K562 (cell line): ENCODE data around the gene MPRIP. TPM values are rescaled to one million over a fixed set of nuclear protein-coding genes. Genes with fewer than 3 reads are reported as not detected.

Experiments
- ATAC-seq: fragments of 200-7000 bp; cut with Tn5 transposase; 3 replicates; pipeline ENCODE4 v1.9.1; 2020; ENCODE audit warnings: moderate library complexity
- BruUV-seq: library from RNA; stranded (reverse); fragments of 400-500 nt; replicated peaks from 2 replicates; lab custom pipeline; 2021; lab: Mats Ljungman, UMichigan
- CTCF ChIA-PET: fragments of 300-600 bp; formaldehyde crosslinking; extraction: SDS; loops from one replicate; lab custom pipeline; 2021; ENCODE audit warnings: low intra/inter-chr PET ratio; lab: Yijun Ruan, JAX
- POLR2A ChIA-PET: fragments of 300-600, 350-650 bp; sonication (Branson Sonifier 250); formaldehyde crosslinking; extraction: SDS; loops from one replicate; lab custom pipeline; 2021; ENCODE audit warnings: antibody characterized with exemption, inconsistent platforms; lab: Yijun Ruan, JAX
- DNase-seq, 4 experiments: peaks; one replicate each; pipeline versions ENCODE4 v3.0.0 to v3.0.0-alpha.2; 2011 to 2018; ENCODE audit warnings: low spot score in 3 of 4, mixed read lengths in 3 of 4; ENCODE audit errors: extremely low read depth in 1 of 4
- FAIRE-seq: peaks from 2 replicates; lab custom pipeline; 2011; peaks lifted over from hg19 to GRCh38; lab: Jason Lieb, UNC
- H2AFZ ChIP-seq: 2 replicates; pipeline ENCODE4 v1.6.0; 2011; ENCODE audit warnings: low read depth, low read length, control low read depth, inconsistent platforms
- H3K27ac ChIP-seq: fragments of 200-600 bp; 3 replicates; pipeline ENCODE4 v1.8.0; 2011; ENCODE audit warnings: low read depth, mild to moderate bottlenecking, control low read depth, inconsistent platforms, low read length, moderate library complexity, mixed read lengths; ENCODE audit errors: extremely low read depth
- H3K27me3 ChIP-seq, 2 experiments: fragments of 300-600 bp in 1 of 2; 2 replicates in 1 of 2; 3 replicates in 1 of 2; pipeline versions ENCODE4 v1.6.0 to v1.8.0; 2011; ENCODE audit warnings: inconsistent platforms in 2 of 2, low read length in 2 of 2, mild to moderate bottlenecking in 1 of 2, mixed read lengths in 1 of 2, moderate library complexity in 1 of 2; ENCODE audit not compliant: control insufficient read depth in 2 of 2, insufficient read depth in 2 of 2
- H3K36me3 ChIP-seq: fragments of 300-600 bp; 3 replicates; pipeline ENCODE4 v1.8.0; 2011; ENCODE audit warnings: mild to moderate bottlenecking, low read length, inconsistent platforms; ENCODE audit not compliant: control insufficient read depth, insufficient read depth
- H3K4me1 ChIP-seq, 2 experiments: fragments of 200-600 bp in 1 of 2; replicated peaks in 1 of 2; 2 replicates in 1 of 2; 3 replicates in 1 of 2; pipeline versions ENCODE4 v1.5.1 to v1.8.0; 2011; ENCODE audit warnings: inconsistent platforms in 2 of 2, low read length in 2 of 2, mild to moderate bottlenecking in 1 of 2, mixed read lengths in 1 of 2, moderate library complexity in 1 of 2; ENCODE audit not compliant: control insufficient read depth in 2 of 2, insufficient read depth in 2 of 2
- H3K4me2 ChIP-seq: 2 replicates; pipeline ENCODE4 v1.6.1; 2011; ENCODE audit warnings: low read length, control low read depth, inconsistent platforms, mixed read lengths; ENCODE audit not compliant: insufficient read depth
- H3K4me3 ChIP-seq: fragments of 200-600 bp; sonication (generic), shearing (Covaris generic); 2 replicates; pipeline ENCODE4 v1.5.1; 2016; ENCODE audit warnings: control low read depth, inconsistent platforms
- H3K79me2 ChIP-seq: fragments of 200-600 bp; 3 replicates; pipeline ENCODE4 v1.8.0; 2011; ENCODE audit warnings: low read length, inconsistent platforms; ENCODE audit not compliant: control insufficient read depth, insufficient read depth
- H3K9ac ChIP-seq, 2 experiments: 2 replicates each; pipeline versions ENCODE4 v1.6.0 to v1.6.1; 2011; ENCODE audit warnings: low read depth in 2 of 2, low read length in 2 of 2, control low read depth in 1 of 2, inconsistent platforms in 1 of 2, mild to moderate bottlenecking in 1 of 2, mixed read lengths in 1 of 2; ENCODE audit not compliant: insufficient read depth in 1 of 2
- H3K9me1 ChIP-seq: one replicate; pipeline ENCODE4 v1.6.0; 2011; ENCODE audit warnings: inconsistent platforms, mild to moderate bottlenecking, low read length, moderate library complexity; ENCODE audit not compliant: control insufficient read depth, insufficient read depth
- H3K9me3 ChIP-seq: replicated peaks from 2 replicates; pipeline ENCODE4 v1.5.1; 2011; ENCODE audit warnings: low read depth, low read length, inconsistent platforms; ENCODE audit not compliant: control insufficient read depth, insufficient read depth
- H4K20me1 ChIP-seq: replicated peaks from 2 replicates; pipeline ENCODE4 v1.6.1; 2011; ENCODE audit warnings: low read length, inconsistent platforms, mixed read lengths; ENCODE audit not compliant: control insufficient read depth, insufficient read depth
- DACH1 ChIP-seq: fragments of 450-650 bp; IDR thresholded peaks from 2 replicates; pipeline ENCODE4 v1.6.1; 2018; ENCODE audit not compliant: partially characterized antibody
- FOSL1 ChIP-seq: fragments of 200-800 bp; sonication (Bioruptor generic); conservative IDR thresholded peaks from 2 replicates; pipeline ENCODE4 v1.6.1; 2016; ENCODE audit warnings: missing genetic modification characterization, missing compliant biosample characterization
- HDAC6 ChIP-seq: IDR thresholded peaks from 2 replicates; pipeline ENCODE4 v1.6.1; 2012; ENCODE audit warnings: low read depth, mild to moderate bottlenecking, control low read depth, inconsistent platforms, low read length, moderate library complexity
- MEIS2 ChIP-seq: fragments of 450-650 bp; IDR thresholded peaks from 2 replicates; pipeline ENCODE4 v1.6.1; 2014; ENCODE audit warnings: mild to moderate bottlenecking; ENCODE audit not compliant: partially characterized antibody
- SMARCE1 ChIP-seq: fragments of 450-650 bp; IDR thresholded peaks from 2 replicates; pipeline ENCODE4 v1.7.1; 2016; ENCODE audit warnings: mild to moderate bottlenecking
- WGBS: fragments of 100-300 bp; shearing (Covaris generic); methylation state at CpG from one replicate; pipeline ENCODE4 v1.1.6; 2016; ENCODE audit warnings: low coverage, mixed read lengths; ENCODE audit not compliant: insufficient coverage; ENCODE audit errors: missing lambda C conversion rate; 5-methylcytosine and 5-hydroxymethylcytosine counted together
- in situ Hi-C: fragments of 300-500 bp; cut with MboI; formaldehyde crosslinking; loops from 4 replicates; pipeline ENCODE4 v1.15.0; 2018; ENCODE audit warnings: inconsistent platforms, mixed read lengths
- intact Hi-C: fragments of 100-400 bp; cut with micrococcal nuclease; formaldehyde crosslinking; loops from 2 replicates; pipeline ENCODE4 v1.14.2; 2022
- polyA plus RNA-seq, 8 experiments: library from polyadenylated mRNA; depleted of rRNA in 4 of 8; stranded (reverse) in 5 of 8; unstranded in 3 of 8; fragments of >200 nt; fragmentation: Nextera tagmentation in 2 of 8; fragmentation: Illumina TruSeq in 1 of 8; extraction: Ambion mirVana in 2 of 8; extraction: Trizol in 1 of 8; gene quantifications; 2 replicates each; pipeline versions ENCODE4 v1.2.1 to v1.2.3, GENCODE V29; 2011 to 2014; ENCODE audit warnings: inconsistent platforms in 1 of 8, missing spikeins in 1 of 8
- total RNA-seq, 7 experiments: library from RNA; depleted of rRNA in 6 of 7; stranded (reverse); fragments of >200 nt in 6 of 7; fragmentation: Illumina TruSeq in 2 of 7; extraction: Trizol in 2 of 7; gene quantifications; 2 replicates each; pipeline versions ENCODE4 v1.2.1 to v1.2.3, GENCODE V29; 2011 to 2021; ENCODE audit warnings: low replicate concordance in 1 of 7
- TF ChIP-seq, protein P1 (sequence below): fragments of 250-450 bp; sonication (Bioruptor Pico); IDR thresholded peaks from 2 replicates; pipeline ENCODE4 v1.5.0; 2020; ENCODE audit warnings: mild to moderate bottlenecking
- TF ChIP-seq, protein P2 (sequence below), 2 experiments: fragments of 450-650 bp; conservative IDR thresholded peaks; 2 replicates each; pipeline ENCODE4 v1.6.1; 2017; ENCODE audit warnings: mild to moderate bottlenecking in 2 of 2, moderate library complexity in 2 of 2
- TF ChIP-seq, protein P3 (sequence below): fragments of 450-650 bp; IDR thresholded peaks from 2 replicates; pipeline ENCODE4 v1.6.1; 2016
- TF ChIP-seq, protein P4 (sequence below): sonication (generic); formaldehyde crosslinking; IDR thresholded peaks from 2 replicates; pipeline ENCODE4 v1.8.0; 2022; ENCODE audit warnings: missing genetic modification reagents, mild to moderate bottlenecking, moderate library complexity, borderline replicate concordance
- TF ChIP-seq, protein P5 (sequence below), 2 experiments: IDR thresholded peaks; 2 replicates each; pipeline ENCODE4 v1.6.1; 2011; ENCODE audit warnings: borderline replicate concordance in 1 of 2, control low read depth in 1 of 2, low read depth in 1 of 2, low read length in 1 of 2, mild to moderate bottlenecking in 1 of 2, mixed read lengths in 1 of 2, moderate library complexity in 1 of 2; ENCODE audit not compliant: insufficient read depth in 1 of 2, insufficient read length in 1 of 2, poor library complexity in 1 of 2, severe bottlenecking in 1 of 2; ENCODE audit errors: extremely low read depth in 1 of 2

Gene MPRIP
- total and polyA plus RNA-seq, 9 of the 15 experiments (the other 6 are each of a cell fraction or from before 2014, with no cell fraction given) = 10.0 to 72.6 (median 30.1) TPM

DNA sequence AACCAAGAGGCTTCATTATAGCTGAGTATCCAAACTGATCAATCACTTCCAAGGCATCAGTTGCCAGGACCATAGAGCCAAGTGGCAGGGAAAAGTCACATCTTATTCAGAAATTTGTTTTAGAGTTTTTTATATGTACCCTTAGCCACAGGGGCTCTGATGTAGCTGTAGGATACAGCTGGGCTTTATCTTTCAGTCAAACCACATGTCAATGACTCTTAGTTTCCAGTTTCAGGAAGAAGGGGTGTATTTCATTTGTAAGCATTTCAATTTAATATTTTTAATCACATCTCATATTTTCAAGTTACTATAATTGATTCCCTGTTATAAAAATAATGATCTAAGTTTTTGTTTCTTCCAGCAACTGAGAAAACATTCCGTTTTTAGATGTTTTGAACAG lies 197.6 kb downstream of the MPRIP start:
- Histone ChIP-seq H3K9ac (peak overlapping the region in 1 of 2 experiments; percentile 16; a peak in 1 of 4 replicates), H3K4me1 (peaks cover 8 to 11% of the 10 kb centered on the region in 2 experiments; a peak in 4 of 5 replicates), H3K4me2 (no peak overlapping the region), H3K27me3 (no peaks in the 10 kb centered on the region), H3K9me3 (no peaks in the 10 kb centered on the region), H3K79me2 (peaks cover 23% of the 10 kb centered on the region), H3K27ac (peak overlapping the region; percentile 50; the same call in 1 of the 3 replicates), H2AFZ (peak overlapping the region; percentile 70), H4K20me1 (peaks cover 17% of the 10 kb centered on the region), H3K9me1 (peaks cover 2% of the 10 kb centered on the region), H3K36me3 (peaks cover 6% of the 10 kb centered on the region; the same call in 1 of the 3 replicates), H3K4me3 (no peak overlapping the region)
- DNase-seq = peak in 2 of 4 experiments; percentile 32 to 34
- ChIA-PET POLR2A (no interaction called here), CTCF (no interaction called here)
- intact Hi-C loops = no loop called here
- 7% methylated on average over 1 of the region's 1 CpG for WGBS
- no TSS peak for BruUV-seq
- TF ChIP-seq, protein P1, sequence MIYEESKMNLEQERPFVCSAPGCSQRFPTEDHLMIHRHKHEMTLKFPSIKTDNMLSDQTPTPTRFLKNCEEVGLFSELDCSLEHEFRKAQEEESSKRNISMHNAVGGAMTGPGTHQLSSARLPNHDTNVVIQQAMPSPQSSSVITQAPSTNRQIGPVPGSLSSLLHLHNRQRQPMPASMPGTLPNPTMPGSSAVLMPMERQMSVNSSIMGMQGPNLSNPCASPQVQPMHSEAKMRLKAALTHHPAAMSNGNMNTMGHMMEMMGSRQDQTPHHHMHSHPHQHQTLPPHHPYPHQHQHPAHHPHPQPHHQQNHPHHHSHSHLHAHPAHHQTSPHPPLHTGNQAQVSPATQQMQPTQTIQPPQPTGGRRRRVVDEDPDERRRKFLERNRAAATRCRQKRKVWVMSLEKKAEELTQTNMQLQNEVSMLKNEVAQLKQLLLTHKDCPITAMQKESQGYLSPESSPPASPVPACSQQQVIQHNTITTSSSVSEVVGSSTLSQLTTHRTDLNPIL (CRISPR knock-in tag) = no peak
- no peak for TF ChIP-seq HDAC6
- TF ChIP-seq, protein P2, sequence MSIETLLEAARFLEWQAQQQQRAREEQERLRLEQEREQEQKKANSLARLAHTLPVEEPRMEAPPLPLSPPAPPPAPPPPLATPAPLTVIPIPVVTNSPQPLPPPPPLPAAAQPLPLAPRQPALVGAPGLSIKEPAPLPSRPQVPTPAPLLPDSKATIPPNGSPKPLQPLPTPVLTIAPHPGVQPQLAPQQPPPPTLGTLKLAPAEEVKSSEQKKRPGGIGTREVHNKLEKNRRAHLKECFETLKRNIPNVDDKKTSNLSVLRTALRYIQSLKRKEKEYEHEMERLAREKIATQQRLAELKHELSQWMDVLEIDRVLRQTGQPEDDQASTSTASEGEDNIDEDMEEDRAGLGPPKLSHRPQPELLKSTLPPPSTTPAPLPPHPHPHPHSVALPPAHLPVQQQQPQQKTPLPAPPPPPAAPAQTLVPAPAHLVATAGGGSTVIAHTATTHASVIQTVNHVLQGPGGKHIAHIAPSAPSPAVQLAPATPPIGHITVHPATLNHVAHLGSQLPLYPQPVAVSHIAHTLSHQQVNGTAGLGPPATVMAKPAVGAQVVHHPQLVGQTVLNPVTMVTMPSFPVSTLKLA (conservative IDR thresholded peaks at IDR 0.05) = peak in 1 of 2 experiments; percentile 38; a peak in 1 of 4 replicates
- TF ChIP-seq, protein P3, sequence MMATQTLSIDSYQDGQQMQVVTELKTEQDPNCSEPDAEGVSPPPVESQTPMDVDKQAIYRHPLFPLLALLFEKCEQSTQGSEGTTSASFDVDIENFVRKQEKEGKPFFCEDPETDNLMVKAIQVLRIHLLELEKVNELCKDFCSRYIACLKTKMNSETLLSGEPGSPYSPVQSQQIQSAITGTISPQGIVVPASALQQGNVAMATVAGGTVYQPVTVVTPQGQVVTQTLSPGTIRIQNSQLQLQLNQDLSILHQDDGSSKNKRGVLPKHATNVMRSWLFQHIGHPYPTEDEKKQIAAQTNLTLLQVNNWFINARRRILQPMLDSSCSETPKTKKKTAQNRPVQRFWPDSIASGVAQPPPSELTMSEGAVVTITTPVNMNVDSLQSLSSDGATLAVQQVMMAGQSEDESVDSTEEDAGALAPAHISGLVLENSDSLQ = peak; percentile 25
- peak; percentile 19 for TF ChIP-seq DACH1
- peak; percentile 20 for TF ChIP-seq MEIS2
- peak; percentile 56 for TF ChIP-seq FOSL1 (tag)
- TF ChIP-seq, protein P4, sequence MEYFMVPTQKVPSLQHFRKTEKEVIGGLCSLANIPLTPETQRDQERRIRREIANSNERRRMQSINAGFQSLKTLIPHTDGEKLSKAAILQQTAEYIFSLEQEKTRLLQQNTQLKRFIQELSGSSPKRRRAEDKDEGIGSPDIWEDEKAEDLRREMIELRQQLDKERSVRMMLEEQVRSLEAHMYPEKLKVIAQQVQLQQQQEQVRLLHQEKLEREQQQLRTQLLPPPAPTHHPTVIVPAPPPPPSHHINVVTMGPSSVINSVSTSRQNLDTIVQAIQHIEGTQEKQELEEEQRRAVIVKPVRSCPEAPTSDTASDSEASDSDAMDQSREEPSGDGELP (CRISPR knock-in tag) = peak; percentile 21; the same call in 1 of the 2 replicates
- TF ChIP-seq, protein P5, sequence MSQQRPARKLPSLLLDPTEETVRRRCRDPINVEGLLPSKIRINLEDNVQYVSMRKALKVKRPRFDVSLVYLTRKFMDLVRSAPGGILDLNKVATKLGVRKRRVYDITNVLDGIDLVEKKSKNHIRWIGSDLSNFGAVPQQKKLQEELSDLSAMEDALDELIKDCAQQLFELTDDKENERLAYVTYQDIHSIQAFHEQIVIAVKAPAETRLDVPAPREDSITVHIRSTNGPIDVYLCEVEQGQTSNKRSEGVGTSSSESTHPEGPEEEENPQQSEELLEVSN (IDR thresholded peaks at IDR 0.05; ENCODE audit: borderline replicate concordance in 1 of 2, extremely low read depth in 1 of 2, insufficient read depth in 1 of 2, insufficient read length in 1 of 2, low read depth in 1 of 2, low read length in 1 of 2, poor library complexity in 1 of 2, severe bottlenecking in 1 of 2) = no peak
- TF ChIP-seq SMARCE1 = 0 out of 2 replicates have a peak, but pooled peaks have one; percentile 12
- in situ Hi-C loops = no loop called here
- no peak for FAIRE-seq
- no peak for ATAC-seq
